ENCODE measurements around the gene PRKCQ. TPM values are rescaled to one million over a fixed set of nuclear protein-coding genes. Genes with fewer than 3 reads are reported as not detected.

The PRKCQ gene
- total and polyA plus RNA-seq, 2 of the 4 experiments (the other 2 are of a cell fraction): under 0.01 to 0.03 TPM

DNA sequence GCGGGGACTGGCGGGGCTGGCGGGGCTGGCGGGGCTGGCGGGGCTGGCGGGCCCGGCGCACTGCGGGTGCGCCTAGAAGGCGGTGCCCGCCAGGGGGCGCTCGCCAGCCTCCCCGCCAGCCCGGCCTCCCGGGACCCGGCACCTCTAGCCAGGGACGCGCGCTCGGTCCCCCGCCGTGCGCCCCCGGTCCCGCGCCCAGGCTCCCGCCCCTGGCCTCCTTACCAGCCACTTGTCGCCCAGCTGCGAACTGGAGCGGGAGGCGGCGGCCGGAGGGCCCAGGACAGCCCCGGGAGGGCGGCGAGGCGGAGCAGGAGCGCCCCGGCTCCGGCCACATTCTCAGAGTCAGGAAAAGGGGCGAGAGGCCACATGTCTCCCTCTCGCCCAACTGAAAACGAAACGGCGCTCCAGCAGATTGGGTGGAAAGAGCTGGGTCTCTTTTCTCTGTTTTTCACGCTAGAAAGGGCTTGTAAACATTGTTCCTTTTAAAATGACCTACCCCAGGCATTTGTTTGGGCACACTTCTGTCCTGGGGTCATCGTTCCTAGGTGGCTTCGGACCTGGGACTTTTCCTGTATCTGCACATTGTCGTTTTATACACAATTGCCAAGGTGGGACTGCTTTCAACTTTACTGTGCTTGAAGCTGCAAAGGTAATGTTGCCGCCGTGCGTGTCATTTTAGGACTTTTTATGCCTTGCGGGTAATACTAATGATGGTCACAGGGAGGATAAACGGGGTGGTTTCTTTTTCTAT is 378 bp upstream of the PRKCQ start:
- CTCF ChIA-PET: interaction anchor here (0.8 to 1.0 kb wide), 3 partner anchors 13 to 836 kb away, joined by 3 to 5 read pairs (median 3); no protein-coding TSS in a partner anchor
- no peak overlapping the region for H3K4ac ChIP-seq (ENCODE audit: low read depth, low read length)
- H2BK20ac ChIP-seq (ENCODE audit: low read depth, low read length): no peak overlapping the region
- H4K20me1 ChIP-seq (ENCODE audit: insufficient read depth, low read length): no peaks in the 10 kb centered on the region
- TF ChIP-seq MAFK (IDR thresholded peaks at IDR 0.05; ENCODE audit: low read depth, low read length) (no peak), RAD21 (IDR thresholded peaks at IDR 0.05; ENCODE audit: low read length) (peak; percentile 36), SMC3 (IDR thresholded peaks at IDR 0.05; ENCODE audit: low read depth, low read length) (peak; percentile 26; the same call in 1 of the 2 replicates)
- TF ChIP-seq, protein P1, sequence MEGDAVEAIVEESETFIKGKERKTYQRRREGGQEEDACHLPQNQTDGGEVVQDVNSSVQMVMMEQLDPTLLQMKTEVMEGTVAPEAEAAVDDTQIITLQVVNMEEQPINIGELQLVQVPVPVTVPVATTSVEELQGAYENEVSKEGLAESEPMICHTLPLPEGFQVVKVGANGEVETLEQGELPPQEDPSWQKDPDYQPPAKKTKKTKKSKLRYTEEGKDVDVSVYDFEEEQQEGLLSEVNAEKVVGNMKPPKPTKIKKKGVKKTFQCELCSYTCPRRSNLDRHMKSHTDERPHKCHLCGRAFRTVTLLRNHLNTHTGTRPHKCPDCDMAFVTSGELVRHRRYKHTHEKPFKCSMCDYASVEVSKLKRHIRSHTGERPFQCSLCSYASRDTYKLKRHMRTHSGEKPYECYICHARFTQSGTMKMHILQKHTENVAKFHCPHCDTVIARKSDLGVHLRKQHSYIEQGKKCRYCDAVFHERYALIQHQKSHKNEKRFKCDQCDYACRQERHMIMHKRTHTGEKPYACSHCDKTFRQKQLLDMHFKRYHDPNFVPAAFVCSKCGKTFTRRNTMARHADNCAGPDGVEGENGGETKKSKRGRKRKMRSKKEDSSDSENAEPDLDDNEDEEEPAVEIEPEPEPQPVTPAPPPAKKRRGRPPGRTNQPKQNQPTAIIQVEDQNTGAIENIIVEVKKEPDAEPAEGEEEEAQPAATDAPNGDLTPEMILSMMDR (conservative IDR thresholded peaks at IDR 0.05; ENCODE audit: low read depth, low read length): peak; percentile 55
- peaks cover 18% of the 10 kb centered on the region for H3K27me3 ChIP-seq (ENCODE audit: control insufficient read depth, insufficient read depth, low read length)
- H4K5ac ChIP-seq (ENCODE audit: low read depth, low read length): no peak overlapping the region
- no peaks in the 10 kb centered on the region for H3K79me1 ChIP-seq (ENCODE audit: low read depth in 1 of 2, low read length in 2 of 2)
- ATAC-seq (ENCODE audit: low read depth) (peak; percentile 99), DNase-seq (peak; percentile 47)
- no peak overlapping the region; the same call in 1 of the 2 replicates for H3K27ac ChIP-seq (ENCODE audit: insufficient read depth, low read length)
- dilution Hi-C loops (cut with HindIII; ENCODE audit: low sequenced_read_pairs, unreplicated experiment) (no loop called here), in situ Hi-C loops (cut with MboI; ENCODE audit: low sequenced_read_pairs) (no loop called here), intact Hi-C loops (cut with micrococcal nuclease) (loop anchor here (5.0 kb wide), 1 partner anchor 837 kb away; no protein-coding TSS in a partner anchor)
- peak overlapping the region in 1 of 2 experiments; percentile 13; a peak in 1 of 4 replicates for H4K8ac ChIP-seq (ENCODE audit: low read depth in 2 of 2, low read length in 2 of 2)
- H2BK15ac ChIP-seq (ENCODE audit: low read depth, low read length): no peak overlapping the region
- H3K4me3 ChIP-seq (ENCODE audit: insufficient read depth, low read depth, low read length): peak overlapping the region; percentile 80
- 0 out of 2 replicates have a peak, but pooled peaks cover 2% of the 10 kb centered on the region for H3K4me1 ChIP-seq (ENCODE audit: control insufficient read depth, insufficient read depth, low read length)
- POLR2A ChIA-PET (ENCODE audit: unreplicated experiment): no interaction called here
- H3K18ac ChIP-seq (ENCODE audit: low read depth, low read length): no peak overlapping the region
- 1% methylated on average over 12 of the region's 56 CpGs; no CpG with 5 or more reads in 1 of the 2 experiments for WGBS, 2 experiments (ENCODE audit: extremely low coverage in 2 of 2, insufficient read length in 1 of 2)
- no peaks in the 10 kb centered on the region for H3K36me3 ChIP-seq (ENCODE audit: control insufficient read depth, insufficient read depth, low read length)
- no peak overlapping the region for H3K56ac ChIP-seq (ENCODE audit: extremely low read depth, insufficient read depth, low read length)
- no peak overlapping the region for H4K91ac ChIP-seq (ENCODE audit: insufficient read depth, low read depth, low read length)
- peak overlapping the region; percentile 99 for H3K4me2 ChIP-seq (ENCODE audit: low read depth, low read length)
- no peak overlapping the region for H2AK5ac ChIP-seq (ENCODE audit: low read depth, low read length)
- no peaks in the 10 kb centered on the region; the same call in 1 of the 2 replicates for H3K9me1 ChIP-seq (ENCODE audit: insufficient read depth, low read length)
- no peak overlapping the region for H2BK5ac ChIP-seq (ENCODE audit: low read depth, low read length, poor library complexity, severe bottlenecking)
- H3K14ac ChIP-seq (replicated peaks; ENCODE audit: low read depth, low read length): 0 out of 2 replicates have a peak overlapping the region, but pooled peaks have one; percentile 59
- H2AK9ac ChIP-seq (replicated peaks; ENCODE audit: low read depth, low read length, poor library complexity): no peak overlapping the region
- H3K9me3 ChIP-seq (ENCODE audit: control insufficient read depth, insufficient read depth, low read length): no peaks in the 10 kb centered on the region
- H3K9ac ChIP-seq (ENCODE audit: low read depth, low read length): peak overlapping the region; percentile 62; the same call in 1 of the 2 replicates
- 0 out of 2 replicates have a peak overlapping the region, but pooled peaks have one; percentile 60 for H3K23ac ChIP-seq (ENCODE audit: low read depth, low read length)
- H2BK120ac ChIP-seq (ENCODE audit: low read depth, low read length): no peak overlapping the region
- BruUV-seq (replicated peaks): no TSS peak
- H2AFZ ChIP-seq (replicated peaks; ENCODE audit: low read length, poor library complexity): peak overlapping the region; percentile 91
